D721Med (cell line): ENCODE data around the gene TXNDC5.

Experiments used
- DNase-seq: peaks from one replicate; pipeline ENCODE4 v3.0.0; 2011; ENCODE audit warnings: low spot score; ENCODE audit not compliant: insufficient read length
- FAIRE-seq: peaks from 2 replicates; lab custom pipeline; 2011; peaks lifted over from hg19 to GRCh38; lab: Jason Lieb, UNC
- CTCF ChIP-seq: IDR thresholded peaks from 2 replicates; pipeline ENCODE4 v1.5.1; 2012; ENCODE audit warnings: mild to moderate bottlenecking, control low read depth; ENCODE audit not compliant: insufficient read depth; ENCODE audit errors: missing control alignments

The TXNDC5 gene

GRCh38 chr6:7939864-7940228 is 29.3 kb upstream of the TXNDC5 start:
- DNase-seq (no peak), FAIRE-seq (no peak)
- TF ChIP-seq CTCF = no peak

GRCh38 chr6:7939184-7939863 is 28.7 kb upstream of the TXNDC5 start:
- FAIRE-seq (no peak), DNase-seq (no peak)
- TF ChIP-seq CTCF = no peak

- TF ChIP-seq CTCF = no peak
- DNase-seq = no peak
- no peak for FAIRE-seq
These were observed 28.1 kb upstream of the TXNDC5 start for GRCh38 chr6:7938562-7939183.

- DNase-seq (no peak), FAIRE-seq (no peak)
- no peak for TF ChIP-seq CTCF
These were observed 23.2 kb upstream of the TXNDC5 start for GRCh38 chr6:7933794-7934193.

- DNase-seq (no peak), FAIRE-seq (no peak)
- TF ChIP-seq CTCF = no peak
These were observed 22.0 kb upstream of the TXNDC5 start for GRCh38 chr6:7932625-7933024.

- FAIRE-seq (no peak), DNase-seq (no peak)
- no peak for TF ChIP-seq CTCF
These were observed 14.3 kb upstream of the TXNDC5 start for GRCh38 chr6:7924867-7925266.

- FAIRE-seq = no peak
- no peak for TF ChIP-seq CTCF
- DNase-seq = no peak
These were observed 12.0 kb upstream of the TXNDC5 start for GRCh38 chr6:7922596-7922995.
